ENCODE results near the gene NOP58.

Gene NOP58

DNA sequence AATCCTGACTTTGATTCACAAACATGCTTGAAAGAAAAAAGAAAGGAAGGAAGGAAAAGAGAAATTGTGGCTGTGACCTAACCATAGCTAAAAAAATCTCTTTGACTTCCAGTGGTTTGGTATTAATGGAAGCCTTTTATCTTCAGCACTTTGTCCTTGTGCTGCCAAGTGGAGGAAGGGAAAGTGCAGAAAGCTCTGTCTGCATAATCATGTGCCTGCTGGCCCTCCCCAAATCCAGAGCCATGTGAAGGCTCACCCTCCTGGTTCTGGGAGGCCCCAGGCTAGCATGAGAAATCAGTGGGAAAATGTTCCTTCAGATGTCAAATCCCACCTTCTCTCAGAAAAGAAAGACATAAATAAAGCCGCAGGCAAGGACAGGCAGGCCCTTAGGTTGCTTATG is 62.3 kb downstream of the NOP58 start:
- TF ChIP-seq CTCF (IDR thresholded peaks at IDR 0.05; ENCODE audit: extremely low read depth, insufficient read depth, missing control alignments): no peak
- in situ Hi-C loops (cut with MboI; ENCODE audit: low pct_unique_long_range_greater_than_20kb, low sequenced_read_pairs, unreplicated experiment): no loop called here
- DNase-seq (ENCODE audit: low spot score): no peak

DNA sequence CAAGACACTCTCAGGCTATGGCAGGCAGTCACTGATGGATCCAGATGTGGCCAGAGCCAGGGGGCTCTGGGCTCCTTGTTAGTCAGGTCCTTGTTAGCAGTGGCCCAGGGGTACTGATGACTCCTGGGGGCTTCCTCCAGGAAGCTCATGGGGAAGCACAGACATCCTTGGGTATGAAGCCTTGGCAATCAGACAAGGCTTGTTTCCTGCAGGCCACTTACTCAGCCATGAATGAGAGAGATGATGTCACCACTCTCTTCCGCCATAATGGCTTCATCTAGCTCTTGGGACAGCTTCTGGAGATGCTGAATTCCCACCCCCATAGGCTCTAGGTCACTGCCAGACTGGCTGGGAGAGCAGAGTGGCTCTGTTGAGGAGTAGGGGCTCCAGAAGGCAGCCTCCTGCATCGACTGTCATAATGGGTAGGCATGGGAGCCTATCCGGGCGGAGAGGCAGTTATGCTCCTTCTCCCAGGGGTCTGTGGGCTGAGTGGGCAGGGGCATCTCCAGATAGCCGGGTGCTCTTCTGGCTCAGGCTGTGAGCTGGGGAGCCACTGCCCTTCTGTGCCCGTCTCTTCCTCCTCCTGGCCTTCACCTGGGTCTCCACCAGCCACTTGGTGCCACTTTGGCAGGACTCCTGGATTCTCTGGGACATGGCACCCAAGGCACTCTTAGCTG is 70.4 kb downstream of the NOP58 start:
- DNase-seq (ENCODE audit: low spot score): no peak
- in situ Hi-C loops (cut with MboI; ENCODE audit: low pct_unique_long_range_greater_than_20kb, low sequenced_read_pairs, unreplicated experiment): no loop called here
- TF ChIP-seq CTCF (IDR thresholded peaks at IDR 0.05; ENCODE audit: extremely low read depth, insufficient read depth, missing control alignments): no peak

- in situ Hi-C loops (cut with MboI; ENCODE audit: low pct_unique_long_range_greater_than_20kb, low sequenced_read_pairs, unreplicated experiment): no loop called here
- DNase-seq (ENCODE audit: low spot score): no peak
- no peak for TF ChIP-seq CTCF (IDR thresholded peaks at IDR 0.05; ENCODE audit: extremely low read depth, insufficient read depth, missing control alignments)
Observed at GRCh38 chr2:202337151-202337550, 71.6 kb downstream of the NOP58 start.

GRCh38 chr2:202337706-202338346 is 72.3 kb downstream of the NOP58 start:
- in situ Hi-C loops (cut with MboI; ENCODE audit: low pct_unique_long_range_greater_than_20kb, low sequenced_read_pairs, unreplicated experiment): no loop called here
- TF ChIP-seq CTCF (IDR thresholded peaks at IDR 0.05; ENCODE audit: extremely low read depth, insufficient read depth, missing control alignments): no peak

DNA sequence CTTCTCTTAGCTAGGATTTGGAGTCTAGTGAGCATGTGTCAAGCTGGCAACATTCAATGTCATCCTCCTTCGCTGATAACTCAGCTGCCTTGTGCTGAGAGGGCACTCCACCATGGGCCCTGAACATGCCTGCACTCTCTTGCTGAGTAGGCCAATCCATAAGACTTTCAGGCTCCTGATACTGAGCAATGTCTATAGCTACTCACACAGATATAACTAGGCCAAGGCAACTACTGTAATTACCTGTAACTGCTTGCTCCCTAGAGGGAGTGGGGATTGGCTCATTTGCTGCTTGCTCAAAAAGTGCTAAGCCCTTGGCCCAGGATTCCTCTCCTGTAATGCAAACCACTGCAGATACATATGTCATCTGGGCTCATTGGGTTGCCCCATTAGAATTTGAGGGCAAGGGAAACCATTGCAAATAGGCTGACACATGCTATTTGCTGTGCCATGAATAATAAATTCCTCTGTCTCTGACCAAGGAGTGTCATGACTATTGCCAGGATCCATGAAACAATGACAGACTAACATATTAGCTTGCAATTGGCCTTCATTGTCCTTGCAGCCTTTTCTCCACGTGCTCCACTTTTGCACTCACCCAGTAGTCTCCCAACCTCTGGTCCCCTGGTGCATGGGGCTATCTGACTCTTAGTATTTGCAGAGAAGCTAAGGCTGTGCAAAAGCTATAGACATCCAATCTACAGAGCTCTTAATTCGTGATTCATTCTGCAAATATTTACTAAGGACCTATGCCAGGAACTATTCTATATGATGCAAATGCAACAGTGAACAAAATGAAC is 73.7 kb downstream of the NOP58 start:
- in situ Hi-C loops (cut with MboI; ENCODE audit: low pct_unique_long_range_greater_than_20kb, low sequenced_read_pairs, unreplicated experiment): no loop called here
- no peak for DNase-seq (ENCODE audit: low spot score)
- no peak for TF ChIP-seq CTCF (IDR thresholded peaks at IDR 0.05; ENCODE audit: extremely low read depth, insufficient read depth, missing control alignments)

More at GRCh38 chr2:202337706-202338346, 72.3 kb downstream of the NOP58 start:
- DNase-seq (ENCODE audit: low spot score): no peak

DNA sequence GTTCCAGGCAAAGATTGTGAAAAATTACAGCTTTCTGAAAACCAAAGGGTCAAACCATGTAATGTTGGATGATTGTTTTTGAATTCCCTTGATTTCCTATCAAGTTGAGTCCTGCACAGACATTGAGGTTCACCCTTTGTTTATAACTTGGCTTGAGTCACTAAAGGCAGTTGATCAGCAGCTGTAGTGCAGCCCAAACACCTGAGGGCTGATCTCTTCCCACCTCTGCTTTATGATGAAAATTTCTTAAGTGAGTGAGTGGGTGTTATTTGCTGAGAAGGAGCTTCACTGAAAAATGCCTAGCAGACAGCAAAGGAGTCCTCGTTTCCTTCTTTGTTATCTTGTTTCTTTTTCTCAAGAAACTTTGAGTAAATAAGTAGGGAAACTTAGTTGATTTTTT is 78.6 kb downstream of the NOP58 start:
- TF ChIP-seq CTCF (IDR thresholded peaks at IDR 0.05; ENCODE audit: extremely low read depth, insufficient read depth, missing control alignments): no peak
- no peak for DNase-seq (ENCODE audit: low spot score)
- in situ Hi-C loops (cut with MboI; ENCODE audit: low pct_unique_long_range_greater_than_20kb, low sequenced_read_pairs, unreplicated experiment): no loop called here
